ENCODE data around the gene DPY19L1. TPM values are rescaled to one million over a fixed set of nuclear protein-coding genes. Genes with fewer than 3 reads are reported as not detected.

Gene DPY19L1
- total RNA-seq, 2 donors from 2014 or later, result 13.9 to 32.5 TPM

- H3K4me1 ChIP-seq (ENCODE audit: control insufficient read depth in 1 of 2, low read depth in 2 of 2), result peaks cover 6 to 16% of the 10 kb centered on the region in 2 donors
- H3K27ac ChIP-seq, result no peak overlapping the region
- H3K27me3 ChIP-seq (replicated peaks; ENCODE audit: insufficient read depth), result no peaks in the 10 kb centered on the region
- H3K36me3 ChIP-seq, result peaks cover 2% of the 10 kb centered on the region
- DNase-seq (ENCODE audit: low spot score), result no peak
- ATAC-seq (ENCODE audit: insufficient number of reproducible peaks, low FRiP score, low read depth), result no peak
- TF ChIP-seq CTCF (IDR thresholded peaks at IDR 0.05), result no peak
- no peak overlapping the region for H3K4me3 ChIP-seq
- H3K9me3 ChIP-seq, result no peaks in the 10 kb centered on the region
Measured at GRCh38 chr7:35021445-35021844, 15.8 kb downstream of the DPY19L1 start.

- no peak for TF ChIP-seq CTCF (IDR thresholded peaks at IDR 0.05)
- ATAC-seq (ENCODE audit: insufficient number of reproducible peaks, low FRiP score, low read depth) (no peak), DNase-seq (ENCODE audit: low spot score) (no peak)
- Histone ChIP-seq H3K27ac (no peak overlapping the region), H3K4me3 (no peak overlapping the region), H3K36me3 (peaks cover 6% of the 10 kb centered on the region), H3K27me3 (replicated peaks; ENCODE audit: insufficient read depth) (no peaks in the 10 kb centered on the region), H3K9me3 (no peaks in the 10 kb centered on the region), H3K4me1 (ENCODE audit: control insufficient read depth in 1 of 2, low read depth in 2 of 2) (no peaks in the 10 kb centered on the region)
Measured at GRCh38 chr7:35019801-35020200, 17.5 kb downstream of the DPY19L1 start.

GRCh38 chr7:35019179-35019729 lies 18.0 kb downstream of the DPY19L1 start:
- Histone ChIP-seq H3K4me3 (no peak overlapping the region), H3K27ac (no peak overlapping the region), H3K36me3 (peaks cover 6% of the 10 kb centered on the region), H3K9me3 (no peaks in the 10 kb centered on the region), H3K27me3 (replicated peaks; ENCODE audit: insufficient read depth) (no peaks in the 10 kb centered on the region), H3K4me1 (ENCODE audit: control insufficient read depth in 1 of 2, low read depth in 2 of 2) (no peaks in the 10 kb centered on the region)
- TF ChIP-seq CTCF (IDR thresholded peaks at IDR 0.05), result no peak
- ATAC-seq (ENCODE audit: insufficient number of reproducible peaks, low FRiP score, low read depth) (no peak), DNase-seq (ENCODE audit: low spot score) (no peak)

GRCh38 chr7:35015346-35015859 lies 21.9 kb downstream of the DPY19L1 start:
- Histone ChIP-seq H3K4me1 (ENCODE audit: control insufficient read depth in 1 of 2, low read depth in 2 of 2) (no peaks in the 10 kb centered on the region), H3K27ac (no peak overlapping the region), H3K4me3 (no peak overlapping the region), H3K36me3 (peaks cover 10% of the 10 kb centered on the region), H3K27me3 (replicated peaks; ENCODE audit: insufficient read depth) (no peaks in the 10 kb centered on the region), H3K9me3 (no peaks in the 10 kb centered on the region)
- DNase-seq (ENCODE audit: low spot score) (no peak), ATAC-seq (ENCODE audit: insufficient number of reproducible peaks, low FRiP score, low read depth) (no peak)
- TF ChIP-seq CTCF (IDR thresholded peaks at IDR 0.05), result no peak

- H3K27ac ChIP-seq, result no peak overlapping the region
- no peak overlapping the region for H3K4me3 ChIP-seq
- no peak for DNase-seq (ENCODE audit: low spot score)
- TF ChIP-seq CTCF (IDR thresholded peaks at IDR 0.05), result no peak
- H3K9me3 ChIP-seq, result no peaks in the 10 kb centered on the region
- peaks cover 10% of the 10 kb centered on the region for H3K36me3 ChIP-seq
- no peak for ATAC-seq (ENCODE audit: insufficient number of reproducible peaks, low FRiP score, low read depth)
- H3K4me1 ChIP-seq (ENCODE audit: control insufficient read depth in 1 of 2, low read depth in 2 of 2), result no peaks in the 10 kb centered on the region
- H3K27me3 ChIP-seq (replicated peaks; ENCODE audit: insufficient read depth), result no peaks in the 10 kb centered on the region
Measured at GRCh38 chr7:35012160-35012559, 25.1 kb downstream of the DPY19L1 start.

All from thoracic aorta (tissue), 2 donors.